ENCODE measurements around the gene MPHOSPH6. TPM values are rescaled to one million over a fixed set of nuclear protein-coding genes. Genes with fewer than 3 reads are reported as not detected.

The MPHOSPH6 gene
- polyA plus RNA-seq, 1 donor from 2014 or later = 75.1 TPM

- Histone ChIP-seq H2AFZ (ENCODE audit: low read depth, low read length) (no peak overlapping the region), H3K79me2 (replicated peaks; ENCODE audit: insufficient read depth, low read length) (no peaks in the 10 kb centered on the region), H3K9me3 (ENCODE audit: low read length) (no peaks in the 10 kb centered on the region), H3K9ac (ENCODE audit: low read length) (no peak overlapping the region), H3K4me3 (ENCODE audit: low read length) (no peak overlapping the region), H3K36me3 (ENCODE audit: insufficient read depth, low read length) (no peaks in the 10 kb centered on the region), H3F3A (ENCODE audit: insufficient read depth, low read length, poor library complexity, severe bottlenecking) (no peaks in the 10 kb centered on the region), H4K20me1 (ENCODE audit: insufficient read depth) (no peaks in the 10 kb centered on the region), H3K9me2 (ENCODE audit: insufficient read depth, low read length) (no peaks in the 10 kb centered on the region), H3K4me2 (ENCODE audit: low read length) (no peak overlapping the region), H3K27me3 (ENCODE audit: insufficient read depth, low read depth, low read length) (no peaks in the 10 kb centered on the region), H3K27ac (ENCODE audit: low read length) (no peak overlapping the region)
- no peak for TF ChIP-seq SMC3 (conservative IDR thresholded peaks at IDR 0.05; ENCODE audit: poor library complexity)
- TF ChIP-seq RAD21 (conservative IDR thresholded peaks at IDR 0.05) = no peak
- TF ChIP-seq REST (IDR thresholded peaks at IDR 0.05; ENCODE audit: borderline replicate concordance) = no peak
- no peak for TF ChIP-seq CTCF (IDR thresholded peaks at IDR 0.05; ENCODE audit: poor library complexity, severe bottlenecking)
- no peak for TF ChIP-seq TAF1 (IDR thresholded peaks at IDR 0.05; ENCODE audit: low read depth)
- TF ChIP-seq EP300 (conservative IDR thresholded peaks at IDR 0.05; ENCODE audit: poor library complexity, severe bottlenecking) = no peak
- TF ChIP-seq MXI1 (conservative IDR thresholded peaks at IDR 0.05; ENCODE audit: poor library complexity, severe bottlenecking) = no peak
- no peak for TF ChIP-seq EZH2 (IDR thresholded peaks at IDR 0.05; ENCODE audit: borderline replicate concordance, insufficient read depth, low read length, poor library complexity, severe bottlenecking)
- TF ChIP-seq POLR2AphosphoS5 (IDR thresholded peaks at IDR 0.05) = no peak
Observed at GRCh38 chr16:82108100-82108499, 61.9 kb downstream of the MPHOSPH6 start.

GRCh38 chr16:82105107-82105506 is 64.9 kb downstream of the MPHOSPH6 start:
- H3K4me2 ChIP-seq (ENCODE audit: low read length) = no peak overlapping the region

More at GRCh38 chr16:82105107-82105506, 64.9 kb downstream of the MPHOSPH6 start:
- H3K9me2 ChIP-seq (ENCODE audit: insufficient read depth, low read length) = no peaks in the 10 kb centered on the region
- no peak for TF ChIP-seq EP300 (conservative IDR thresholded peaks at IDR 0.05; ENCODE audit: poor library complexity, severe bottlenecking)
- no peak for TF ChIP-seq SMC3 (conservative IDR thresholded peaks at IDR 0.05; ENCODE audit: poor library complexity)
- no peak for TF ChIP-seq POLR2AphosphoS5 (IDR thresholded peaks at IDR 0.05)
- no peak for TF ChIP-seq TAF1 (IDR thresholded peaks at IDR 0.05; ENCODE audit: low read depth)
- TF ChIP-seq RAD21 (conservative IDR thresholded peaks at IDR 0.05) = no peak
- no peak for TF ChIP-seq CTCF (IDR thresholded peaks at IDR 0.05; ENCODE audit: poor library complexity, severe bottlenecking)
- no peak for TF ChIP-seq EZH2 (IDR thresholded peaks at IDR 0.05; ENCODE audit: borderline replicate concordance, insufficient read depth, low read length, poor library complexity, severe bottlenecking)
- TF ChIP-seq MXI1 (conservative IDR thresholded peaks at IDR 0.05; ENCODE audit: poor library complexity, severe bottlenecking) = no peak
- no peak for TF ChIP-seq REST (IDR thresholded peaks at IDR 0.05; ENCODE audit: borderline replicate concordance)
- no peaks in the 10 kb centered on the region for H4K20me1 ChIP-seq (ENCODE audit: insufficient read depth)
- no peaks in the 10 kb centered on the region for H3K79me2 ChIP-seq (replicated peaks; ENCODE audit: insufficient read depth, low read length)
- H3K9ac ChIP-seq (ENCODE audit: low read length) = no peak overlapping the region
- H3K27ac ChIP-seq (ENCODE audit: low read length) = no peak overlapping the region
- H3F3A ChIP-seq (ENCODE audit: insufficient read depth, low read length, poor library complexity, severe bottlenecking) = no peaks in the 10 kb centered on the region
- H3K36me3 ChIP-seq (ENCODE audit: insufficient read depth, low read length) = no peaks in the 10 kb centered on the region
- H2AFZ ChIP-seq (ENCODE audit: low read depth, low read length) = no peak overlapping the region
- no peaks in the 10 kb centered on the region for H3K9me3 ChIP-seq (ENCODE audit: low read length)
- no peaks in the 10 kb centered on the region for H3K27me3 ChIP-seq (ENCODE audit: insufficient read depth, low read depth, low read length)
- no peak overlapping the region for H3K4me3 ChIP-seq (ENCODE audit: low read length)

All from neural cell (in vitro differentiated cells).